Measurements from ENCODE around the gene URM1. TPM values are rescaled to one million over a fixed set of nuclear protein-coding genes. Genes with fewer than 3 reads are reported as not detected.

Gene URM1
- total RNA-seq, 1 experiment from 2014 or later: 46.6 TPM

DNA sequence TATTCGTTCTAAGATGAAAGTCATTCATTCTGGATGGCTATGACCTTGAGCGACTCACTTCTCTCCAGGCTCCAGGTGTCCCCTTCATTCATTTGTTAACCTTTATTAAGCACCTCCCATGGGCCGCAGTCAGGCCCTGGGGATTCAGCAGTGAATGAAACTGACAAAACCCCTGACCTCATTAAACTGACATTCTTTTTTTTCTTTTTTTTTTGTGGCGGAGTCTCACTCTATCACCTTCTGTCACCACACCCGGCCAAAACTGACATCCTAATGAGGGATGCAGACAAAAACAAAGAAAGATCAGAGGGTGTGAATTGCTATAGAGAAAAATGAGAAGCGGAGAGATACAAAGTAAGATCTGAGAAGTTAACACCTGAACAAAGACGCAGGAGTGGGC is 68.1 kb downstream of the URM1 start:
- H2BK5ac ChIP-seq (ENCODE audit: insufficient read length, low read length): no peak overlapping the region
- H3K4me2 ChIP-seq (ENCODE audit: insufficient read depth, insufficient read length, low read length): no peak overlapping the region
- no peaks in the 10 kb centered on the region for H3K9me3 Mint-ChIP-seq
- no peaks in the 10 kb centered on the region for H3K9me3 ChIP-seq (ENCODE audit: control insufficient read depth, low read depth, low read length)
- H3K14ac ChIP-seq (ENCODE audit: insufficient read depth, low read length): no peak overlapping the region
- H3T11ph ChIP-seq (ENCODE audit: low read length): no peak overlapping the region
- 0 out of 4 replicates have a peak, but pooled peaks cover 0 to 3% of the 10 kb centered on the region in 2 experiments for H3K4me1 Mint-ChIP-seq
- H3K79me1 ChIP-seq (ENCODE audit: insufficient read depth, low read depth, low read length, poor library complexity, severe bottlenecking): no peaks in the 10 kb centered on the region
- no peaks in the 10 kb centered on the region for H3K4me1 ChIP-seq (ENCODE audit: insufficient read depth, low read length)
- H3K23ac ChIP-seq (ENCODE audit: insufficient read length, low read depth, low read length): no peak overlapping the region
- H3K36me3 Mint-ChIP-seq (ENCODE audit: insufficient read depth in 1 of 3, low read depth in 3 of 3): no peaks in the 10 kb centered on the region
- H3K27ac ChIP-seq (ENCODE audit: insufficient read length, low read depth, low read length): no peak overlapping the region
- no CpG with 5 or more reads among the region's 7 CpGs for WGBS (ENCODE audit: extremely low coverage, insufficient read length, low lambda C conversion rate)
- H3K27me3 ChIP-seq (ENCODE audit: insufficient read depth, low read length): no peaks in the 10 kb centered on the region; the same call in 1 of the 2 replicates
- TF ChIP-seq CTCF (conservative IDR thresholded peaks at IDR 0.05): no peak
- no peak overlapping the region for H2AFZ ChIP-seq (ENCODE audit: low read length)
- H3K4ac ChIP-seq (ENCODE audit: low read depth, low read length): no peak overlapping the region
- H2BK15ac ChIP-seq (ENCODE audit: low read depth, low read length): no peak overlapping the region
- no peaks in the 10 kb centered on the region for H3K23me2 ChIP-seq (ENCODE audit: insufficient read length, low read depth, low read length, poor library complexity, severe bottlenecking)
- H2BK20ac ChIP-seq (ENCODE audit: low read depth, low read length, poor library complexity, severe bottlenecking): no peak overlapping the region
- H4K20me1 ChIP-seq (ENCODE audit: control insufficient read depth, insufficient read depth, insufficient read length): no peaks in the 10 kb centered on the region
- H3K9ac ChIP-seq (ENCODE audit: extremely low read depth, insufficient read length, low read length): no peak overlapping the region
- H2AK5ac ChIP-seq (ENCODE audit: insufficient read length, low read length): no peak overlapping the region
- H4K8ac ChIP-seq (replicated peaks; ENCODE audit: insufficient read length, low read depth, low read length): no peak overlapping the region
- no peak overlapping the region for H4K91ac ChIP-seq (ENCODE audit: insufficient read length, low read depth, low read length)
- H3K27ac Mint-ChIP-seq: no peak overlapping the region; a peak in 1 of 7 replicates
- H3K18ac ChIP-seq (ENCODE audit: insufficient read length, low read depth, low read length): no peak overlapping the region
- peaks cover 21% of the 10 kb centered on the region for H3K27me3 Mint-ChIP-seq (ENCODE audit: low read depth)
- DNase-seq: no peak
- H4K5ac ChIP-seq (ENCODE audit: insufficient read length, low read depth, low read length): no peak overlapping the region
- no peak overlapping the region for H2BK12ac ChIP-seq (ENCODE audit: insufficient read length, low read depth, low read length)
- no peak overlapping the region for H2BK120ac ChIP-seq (ENCODE audit: low read depth, low read length, poor library complexity, severe bottlenecking)
- H3K79me2 ChIP-seq (ENCODE audit: insufficient read depth, low read length): no peaks in the 10 kb centered on the region
- no peak overlapping the region for H3K56ac ChIP-seq (ENCODE audit: insufficient read length, low read depth, low read length)
- no peak overlapping the region for H3K4me3 Mint-ChIP-seq

Small RNA genes lying within 50 kb of the gene (microRNA-seq; reads per million reads assigned to microRNA genes)
- gene MIR219B (ENCODE audit: borderline microRNAs expressed): not detected

Other genes with a start within 250 kb of the URM1 start
- 60.4 and 63.9 TPM in 2 replicates for gene PTGES2, start 243.6 kb upstream of the URM1 start, total RNA-seq (2021)
- gene LCN2, start 221.9 kb upstream of the URM1 start, total RNA-seq (2021): not detected in 2 replicates
- gene BBLN, start 211.1 kb upstream of the URM1 start, total RNA-seq (2021): 72.5 and 74.9 TPM in 2 replicates
- 101 and 104 TPM in 2 replicates for gene CIZ1, start 179.8 kb upstream of the URM1 start, total RNA-seq (2021)
- gene DNM1, start 168.0 kb upstream of the URM1 start, total RNA-seq (2021): 54.3 and 58.0 TPM in 2 replicates
- 44.2 and 51.0 TPM in 2 replicates for gene GOLGA2, start 95.4 kb upstream of the URM1 start, total RNA-seq (2021)
- 25.0 and 25.6 TPM in 2 replicates for gene SWI5, start 95.1 kb upstream of the URM1 start, total RNA-seq (2021)
- 38.3 and 39.8 TPM in 2 replicates for gene TRUB2, start 48.9 kb upstream of the URM1 start, total RNA-seq (2021)
- gene COQ4, start 48.5 kb upstream of the URM1 start, total RNA-seq (2021): 34.8 and 38.4 TPM in 2 replicates
- gene SLC27A4, start 30.8 kb upstream of the URM1 start, total RNA-seq (2021): 17.0 and 17.2 TPM in 2 replicates
- gene CERCAM, start 49.5 kb downstream of the URM1 start, total RNA-seq (2021): 5.4 and 5.9 TPM in 2 replicates
- gene ODF2, start 84.6 kb downstream of the URM1 start, total RNA-seq (2021): 15.7 and 16.7 TPM in 2 replicates
- 17.9 and 19.0 TPM in 2 replicates for gene GLE1, start 133.3 kb downstream of the URM1 start, total RNA-seq (2021)
- gene SPTAN1, start 181.2 kb downstream of the URM1 start, total RNA-seq (2021): 210 and 213 TPM in 2 replicates

Data from H9 (cell line).